Liver (tissue), 9 donors: ENCODE results near the gene CEBPG. TPM values are rescaled to one million over a fixed set of nuclear protein-coding genes. Genes with fewer than 3 reads are reported as not detected.

ENCODE experiments used
- DNase-seq: peaks from one replicate; pipeline ENCODE4 v3.0.0-alpha.2; 2017; ENCODE audit warnings: low spot score
- H3K27ac ChIP-seq, 2 donors: one replicate each; pipeline ENCODE4 v1.7.0; 2013; ENCODE audit warnings: inconsistent platforms in 2 of 2, low read length in 2 of 2, control low read depth in 1 of 2, low read depth in 1 of 2, mild to moderate bottlenecking in 1 of 2
- H3K27me3 ChIP-seq, 4 donors: one replicate each; pipeline versions ENCODE4 v1.6.1 to v1.7.0; 2013; ENCODE audit warnings: low read length in 3 of 4, inconsistent platforms in 1 of 4, mild to moderate bottlenecking in 1 of 4, moderate library complexity in 1 of 4; ENCODE audit not compliant: control insufficient read depth in 4 of 4, insufficient read depth in 4 of 4
- H3K36me3 ChIP-seq, 4 donors: one replicate each; pipeline versions ENCODE4 v1.6.1 to v1.7.0; 2013; ENCODE audit warnings: low read length in 3 of 4, mild to moderate bottlenecking in 3 of 4, low read depth in 1 of 4, moderate library complexity in 1 of 4; ENCODE audit not compliant: control insufficient read depth in 4 of 4, insufficient read depth in 3 of 4
- H3K4me1 ChIP-seq, 4 donors: one replicate each; pipeline versions ENCODE4 v1.6.1 to v1.7.0; 2013; ENCODE audit warnings: low read length in 3 of 4, mild to moderate bottlenecking in 3 of 4, moderate library complexity in 1 of 4; ENCODE audit not compliant: control insufficient read depth in 4 of 4, insufficient read depth in 4 of 4
- H3K4me3 ChIP-seq, 3 donors: one replicate each; pipeline versions ENCODE4 v1.6.1 to v1.7.0; 2013; ENCODE audit warnings: low read length in 3 of 3, control low read depth in 1 of 3, low read depth in 1 of 3, mild to moderate bottlenecking in 1 of 3
- H3K9ac ChIP-seq, 2 donors: one replicate each; pipeline ENCODE4 v1.7.0; 2013; ENCODE audit warnings: low read length in 2 of 2, mild to moderate bottlenecking in 2 of 2, moderate library complexity in 2 of 2, control low read depth in 1 of 2, low read depth in 1 of 2
- H3K9me3 ChIP-seq, 4 donors: one replicate each; pipeline versions ENCODE4 v1.6.1 to v1.7.0; 2013; ENCODE audit warnings: low read length in 3 of 4; ENCODE audit not compliant: control insufficient read depth in 4 of 4
- ATF3 ChIP-seq: IDR thresholded peaks from 2 replicates; pipeline ENCODE4 v1.6.1; 2016; ENCODE audit warnings: antibody characterized with exemption
- CTCF ChIP-seq: fragments of 150-350 bp; IDR thresholded peaks from 2 replicates; pipeline ENCODE4 v1.5.1; 2017; ENCODE audit warnings: improper control_type of control experiment, low read depth, low read length; ENCODE audit not compliant: missing input control
- EGR1 ChIP-seq, 2 donors: IDR thresholded peaks; 2 replicates each; pipeline ENCODE4 v1.6.1; 2016 to 2018; ENCODE audit warnings: antibody characterized with exemption in 2 of 2, low read depth in 2 of 2
- FOXA1 ChIP-seq: IDR thresholded peaks from 2 replicates; pipeline ENCODE4 v1.6.1; 2016; ENCODE audit warnings: antibody characterized with exemption
- FOXA2 ChIP-seq: IDR thresholded peaks from 2 replicates; pipeline ENCODE4 v1.6.1; 2016; ENCODE audit warnings: antibody characterized with exemption
- GABPA ChIP-seq, 2 donors: IDR thresholded peaks in 1 of 2; conservative IDR thresholded peaks in 1 of 2; 2 replicates each; pipeline ENCODE4 v1.6.1; 2016; ENCODE audit warnings: antibody characterized with exemption in 2 of 2, mild to moderate bottlenecking in 1 of 2, moderate library complexity in 1 of 2
- HNF4A ChIP-seq, 2 donors: conservative IDR thresholded peaks; 2 replicates each; pipeline ENCODE4 v1.6.1; 2016; ENCODE audit warnings: antibody characterized with exemption in 2 of 2, mild to moderate bottlenecking in 2 of 2
- HNF4G ChIP-seq: IDR thresholded peaks from 2 replicates; pipeline ENCODE4 v1.6.1; 2016; ENCODE audit warnings: antibody characterized with exemption
- JUND ChIP-seq, 2 donors: IDR thresholded peaks; 2 replicates each; pipeline ENCODE4 v1.6.1; 2016; ENCODE audit warnings: antibody characterized with exemption in 2 of 2
- MAX ChIP-seq: IDR thresholded peaks from 2 replicates; pipeline ENCODE4 v1.6.1; 2016; ENCODE audit warnings: antibody characterized with exemption
- NR2F2 ChIP-seq: IDR thresholded peaks from 2 replicates; pipeline ENCODE4 v1.6.1; 2016; ENCODE audit warnings: antibody characterized with exemption
- RAD21 ChIP-seq, 2 donors: IDR thresholded peaks; 2 replicates each; pipeline ENCODE4 v1.6.1; 2016; ENCODE audit warnings: antibody characterized with exemption in 2 of 2, mild to moderate bottlenecking in 2 of 2
- REST ChIP-seq: IDR thresholded peaks from 2 replicates; pipeline ENCODE4 v1.6.1; 2016; ENCODE audit warnings: antibody characterized with exemption, mild to moderate bottlenecking
- RXRA ChIP-seq, 2 donors: IDR thresholded peaks; 2 replicates each; pipeline ENCODE4 v1.6.1; 2017 to 2018; ENCODE audit warnings: antibody characterized with exemption in 2 of 2, mild to moderate bottlenecking in 1 of 2
- SP1 ChIP-seq: IDR thresholded peaks from 2 replicates; pipeline ENCODE4 v1.6.1; 2018; ENCODE audit warnings: antibody characterized with exemption, mild to moderate bottlenecking
- TAF1 ChIP-seq: conservative IDR thresholded peaks from 2 replicates; pipeline ENCODE4 v1.6.1; 2016; ENCODE audit warnings: antibody characterized with exemption, mild to moderate bottlenecking
- YY1 ChIP-seq: IDR thresholded peaks from 2 replicates; pipeline ENCODE4 v1.6.1; 2016; ENCODE audit warnings: antibody characterized with exemption, mild to moderate bottlenecking
- ZBTB33 ChIP-seq: IDR thresholded peaks from 2 replicates; pipeline ENCODE4 v1.6.1; 2016; ENCODE audit warnings: antibody characterized with exemption
- WGBS: extraction: QIAGEN DNeasy Blood & Tissue Kit; methylation state at CpG from one replicate; pipeline ENCODE4 v1.1.7; 2013; 5-methylcytosine and 5-hydroxymethylcytosine counted together
- polyA plus RNA-seq, 2 donors: library from polyadenylated mRNA; stranded (reverse) in 1 of 2; unstranded in 1 of 2; fragments of 200-250 nt in 1 of 2; fragments of >200 nt in 1 of 2; fragmentation: Nextera tagmentation in 1 of 2; extraction: Ambion mirVana in 1 of 2; gene quantifications; one replicate each; pipeline versions ENCODE4 v1.2.1 to v1.2.3, GENCODE V29; 2013 to 2015
- total RNA-seq, 2 donors: library from RNA; depleted of rRNA; stranded (reverse); fragments of >200 nt; gene quantifications; one replicate each; pipeline ENCODE4 v1.2.3, GENCODE V29; 2014
- donor health status: healthy.
- donor health status: healthy.
- donor health status: healthy.
- donor health status: healthy.
- donor health status: healthy.

Gene CEBPG
- total and polyA plus RNA-seq, 4 donors, result 16.9 to 36.1 (median 24.2) TPM

- Histone ChIP-seq H3K9ac (no peak overlapping the region), H3K27me3 (no peaks in the 10 kb centered on the region), H3K4me3 (no peak overlapping the region), H3K36me3 (peaks cover 0 to 6% (median 2%) of the 10 kb centered on the region in 4 donors), H3K4me1 (peaks cover 0 to 2% (median under 1%) of the 10 kb centered on the region in 4 donors), H3K27ac (no peak overlapping the region), H3K9me3 (no peaks in the 10 kb centered on the region)
- DNase-seq, result peak; percentile 64
- 69% methylated on average over 27 of the region's 27 CpGs for WGBS
- no peak for TF ChIP-seq TAF1
- TF ChIP-seq GABPA (IDR thresholded peaks at IDR 0.05 in 1 of 2, conservative IDR thresholded peaks at IDR 0.05 in 1 of 2), result no peak
- TF ChIP-seq YY1, result no peak
- TF ChIP-seq FOXA2, result no peak
- no peak for TF ChIP-seq SP1
- TF ChIP-seq ATF3, result no peak
- TF ChIP-seq NR2F2, result no peak
- TF ChIP-seq EGR1 (IDR thresholded peaks at IDR 0.05; ENCODE audit: low read depth in 2 of 2), result no peak
- peak; percentile 60 for TF ChIP-seq CTCF
- TF ChIP-seq RAD21 (IDR thresholded peaks at IDR 0.05), result peak; percentile 65 to 75
- no peak for TF ChIP-seq RXRA (IDR thresholded peaks at IDR 0.05)
- no peak for TF ChIP-seq ZBTB33
- no peak for TF ChIP-seq JUND (IDR thresholded peaks at IDR 0.05)
- no peak for TF ChIP-seq HNF4A (conservative IDR thresholded peaks at IDR 0.05)
- TF ChIP-seq HNF4G, result no peak
- TF ChIP-seq FOXA1, result no peak
These were observed 43.1 kb downstream of the CEBPG start for GRCh38 chr19:33416307-33417215.

GRCh38 chr19:33417751-33418150 is 44.2 kb downstream of the CEBPG start:
- no peak overlapping the region for H3K9ac ChIP-seq
- no peak overlapping the region for H3K4me3 ChIP-seq
- no peak for DNase-seq
- no peaks in the 10 kb centered on the region for H3K9me3 ChIP-seq
- peaks cover 0 to 6% (median 4%) of the 10 kb centered on the region in 4 donors for H3K36me3 ChIP-seq
- 92% methylated on average over 14 of the region's 14 CpGs for WGBS
- no peak overlapping the region for H3K27ac ChIP-seq
- H3K4me1 ChIP-seq, result no peaks in the 10 kb centered on the region
- H3K27me3 ChIP-seq, result no peaks in the 10 kb centered on the region
- TF ChIP-seq EGR1 (IDR thresholded peaks at IDR 0.05; ENCODE audit: low read depth in 2 of 2), result no peak
- TF ChIP-seq NR2F2, result no peak
- TF ChIP-seq JUND (IDR thresholded peaks at IDR 0.05), result no peak
- TF ChIP-seq YY1, result no peak
- TF ChIP-seq FOXA2, result no peak
- no peak for TF ChIP-seq GABPA (IDR thresholded peaks at IDR 0.05 in 1 of 2, conservative IDR thresholded peaks at IDR 0.05 in 1 of 2)
- TF ChIP-seq RXRA (IDR thresholded peaks at IDR 0.05), result no peak
- no peak for TF ChIP-seq HNF4A (conservative IDR thresholded peaks at IDR 0.05)
- no peak for TF ChIP-seq HNF4G
- no peak for TF ChIP-seq SP1
- TF ChIP-seq CTCF, result no peak
- no peak for TF ChIP-seq REST
- TF ChIP-seq MAX, result no peak
- no peak for TF ChIP-seq FOXA1
